Measurements from ENCODE around the gene CXorf58.
"Not testable (repeated sequence)": the region's sequence is repeated elsewhere in the genome, so short reads cannot be mapped to it uniquely, and the experiment has no call there.

CXorf58 gene, protein sequence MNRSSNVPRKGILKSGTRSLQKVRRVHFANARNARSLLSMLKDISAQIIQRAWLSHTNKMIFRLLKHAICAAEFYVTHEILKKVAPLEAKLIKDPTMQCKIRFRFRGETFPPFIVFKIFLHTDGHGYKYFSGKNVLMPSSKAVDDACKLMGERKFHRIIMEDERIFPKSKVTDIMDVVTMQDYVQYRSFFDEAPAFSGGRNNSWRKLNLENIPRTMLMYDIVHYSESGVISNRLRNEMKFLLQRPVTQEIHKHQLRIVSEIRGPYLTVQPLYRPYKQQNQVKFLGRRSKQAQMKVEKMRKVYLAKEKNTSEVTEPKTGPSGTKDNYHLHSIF
- 0.04 to 0.15 reads per million in 2 donors for total RNA-seq

DNA sequence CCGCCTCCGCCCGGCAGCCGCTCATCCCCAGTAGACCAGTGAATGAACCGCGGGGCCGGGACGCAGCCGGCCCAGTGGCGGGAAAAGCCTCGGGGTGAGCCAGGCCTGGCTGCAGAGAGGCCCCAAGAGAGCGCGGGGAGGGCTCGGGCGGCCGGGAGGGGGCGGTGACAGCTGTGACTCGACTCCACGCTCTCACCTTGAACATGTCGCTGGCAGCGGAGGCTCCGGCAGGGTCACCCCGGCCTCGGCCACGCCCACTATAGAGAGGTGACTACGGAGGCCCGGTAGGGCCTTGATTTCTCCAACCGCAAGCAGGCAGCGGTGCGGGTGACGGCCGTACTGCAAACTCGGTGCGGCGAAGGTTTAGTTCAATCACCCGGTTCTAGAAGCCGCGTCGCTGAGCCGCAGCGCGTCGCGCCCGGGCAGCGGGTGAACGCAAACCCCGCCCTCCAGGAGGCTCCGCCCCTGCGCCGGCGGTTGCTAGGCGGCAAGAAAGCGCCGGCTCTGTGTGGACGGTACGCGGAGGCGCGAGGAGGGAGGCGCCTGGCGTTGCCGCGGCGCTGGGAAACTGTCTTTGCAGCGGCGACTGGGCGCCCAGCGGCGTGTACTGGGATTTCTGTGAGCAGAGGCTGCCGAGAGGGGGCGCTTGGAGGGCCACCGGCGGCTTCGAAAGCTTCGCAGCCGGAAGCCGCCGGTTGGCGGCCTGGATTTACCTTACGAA lies at the start of gene CXorf58, which contains the start of gene APOO:
TSS of gene CXorf58 (plus strand) at position 509 of the 721 bp plus-strand sequence. CDS start 2,297 bp downstream, outside the sequence.
TSS of gene APOO (minus strand) at position 441 of the 721 bp plus-strand sequence. CDS start at position 205, 236 bp downstream.
- DNase-seq = peak; percentile 85

DNA sequence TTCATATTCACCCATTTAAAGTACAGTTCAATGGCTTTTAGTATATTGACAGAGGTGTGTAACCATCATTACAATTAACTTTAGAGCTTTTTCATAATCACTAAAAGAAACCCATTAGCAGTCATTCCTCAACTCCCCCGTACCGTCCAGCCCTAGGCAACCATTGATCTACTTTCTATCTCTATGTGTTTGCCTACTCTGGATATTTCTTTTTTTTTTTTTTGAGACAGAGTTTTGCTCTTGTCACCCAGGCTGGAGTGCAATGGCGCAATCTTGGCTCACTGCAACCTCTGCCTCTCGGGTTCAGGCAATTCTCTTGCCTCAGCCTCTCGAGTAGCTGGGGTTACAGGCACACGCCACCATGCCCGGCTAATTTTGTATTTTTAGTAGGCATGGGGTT lies 48.6 kb upstream of the CXorf58 start:
- DNase-seq = not testable (repeated sequence)

DNA sequence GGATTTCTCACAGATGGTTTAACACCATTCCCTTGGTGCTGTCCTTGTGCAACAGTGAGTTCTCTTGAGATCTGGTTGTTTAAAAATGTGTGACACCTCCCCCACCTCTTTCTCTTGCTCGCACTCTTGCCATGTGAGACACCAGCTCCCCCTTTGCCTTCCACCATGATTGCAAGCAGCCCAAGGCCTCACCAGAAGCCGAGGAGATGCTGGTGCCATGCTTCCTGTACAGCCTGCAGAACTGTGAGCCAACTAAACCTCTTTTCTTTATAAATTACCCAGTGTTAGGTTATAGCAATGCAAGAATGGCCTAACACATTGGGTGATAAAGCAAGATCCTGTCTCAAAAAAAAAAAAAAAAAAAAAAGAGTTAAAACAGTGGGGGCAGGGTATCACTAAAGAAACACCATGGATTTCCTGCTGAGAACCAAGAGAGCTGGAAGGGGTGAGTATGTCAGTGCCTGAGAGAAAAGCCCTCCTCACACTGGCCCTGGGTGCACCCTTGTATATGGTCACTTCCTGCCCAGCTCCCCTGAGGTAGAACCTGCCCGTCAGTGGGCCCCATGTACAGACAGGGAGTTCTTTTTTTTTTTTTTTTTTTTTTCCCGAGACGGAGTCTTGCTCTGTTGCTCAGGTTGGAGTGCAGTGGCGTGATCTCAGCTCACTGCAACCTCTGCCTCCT lies 46.5 kb upstream of the CXorf58 start:
- no peak for DNase-seq

DNA sequence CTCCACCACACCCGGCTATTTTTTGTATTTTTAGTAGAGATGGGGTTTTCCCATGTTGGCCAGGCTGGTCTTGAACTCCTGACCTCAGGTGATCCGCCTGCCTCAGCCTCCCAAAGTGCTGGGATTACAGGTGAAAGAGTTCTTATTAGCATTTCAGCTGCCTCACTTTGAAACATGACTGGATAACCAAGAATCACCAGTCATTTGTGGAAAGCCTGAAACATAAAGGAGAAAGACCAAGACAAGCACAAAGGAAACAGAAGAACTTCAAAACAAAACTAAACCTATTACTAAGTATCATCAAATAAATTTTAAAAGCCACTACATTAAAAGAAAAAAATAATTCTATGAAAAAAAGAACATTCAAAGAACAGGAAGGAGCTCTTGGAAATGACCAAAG lies 45.9 kb upstream of the CXorf58 start:
- DNase-seq = not testable (repeated sequence)

GRCh38 chrX:23864742-23865326 lies 43.0 kb upstream of the CXorf58 start:
- DNase-seq = no peak

DNA sequence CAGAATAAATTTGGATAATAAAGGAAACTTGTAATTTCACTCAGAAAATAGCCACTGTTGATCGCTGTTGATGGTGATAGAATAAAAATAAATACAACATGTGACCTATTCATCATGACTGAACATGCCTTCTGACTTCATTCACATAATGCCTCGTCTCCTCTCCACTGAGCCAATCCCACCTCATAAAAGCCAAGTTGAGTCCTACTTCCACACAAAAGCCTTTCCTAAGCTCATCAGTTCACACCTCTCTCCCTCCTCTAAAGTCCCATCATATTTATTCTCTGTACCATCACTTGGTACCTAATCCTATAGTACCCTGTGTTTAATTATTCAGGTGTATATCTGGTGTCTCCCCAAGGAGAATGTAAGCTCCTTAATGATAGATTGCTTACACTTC lies 37.8 kb upstream of the CXorf58 start:
- no peak for DNase-seq

GRCh38 chrX:23871905-23872546 lies 35.8 kb upstream of the CXorf58 start:
- no peak for DNase-seq

- DNase-seq = no peak
Observed at GRCh38 chrX:23879380-23880090, 28.3 kb upstream of the CXorf58 start.

DNA sequence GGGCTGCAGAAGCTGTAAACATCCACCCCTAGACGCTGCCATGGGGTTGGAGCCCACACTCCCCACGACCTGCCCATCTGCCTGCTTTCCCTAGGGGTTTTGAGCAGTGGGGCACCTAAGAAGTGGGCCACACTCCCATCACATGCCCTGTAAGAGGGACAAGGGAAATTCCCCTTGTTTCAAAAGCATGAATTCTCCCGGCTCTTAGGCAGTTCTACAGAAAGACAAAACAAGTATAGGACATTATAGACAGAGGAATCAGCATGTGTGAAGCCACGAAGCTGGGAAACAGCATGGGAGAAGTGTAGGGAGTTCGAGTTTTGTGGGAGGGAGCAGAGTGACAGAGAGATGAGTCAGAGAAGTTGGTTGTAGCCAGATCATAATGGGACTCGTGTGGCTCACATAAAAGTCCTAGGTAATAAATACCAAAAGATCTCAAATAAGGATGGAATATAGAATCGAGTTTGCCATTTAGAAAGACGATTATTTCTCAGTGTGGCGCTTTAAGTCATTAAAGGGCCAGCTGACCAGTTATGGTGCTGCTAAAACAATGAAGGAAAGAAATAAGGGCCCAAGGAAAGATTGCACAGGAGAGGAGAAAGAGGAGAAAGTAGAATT lies 24.0 kb upstream of the CXorf58 start:
- DNase-seq = no peak

DNA sequence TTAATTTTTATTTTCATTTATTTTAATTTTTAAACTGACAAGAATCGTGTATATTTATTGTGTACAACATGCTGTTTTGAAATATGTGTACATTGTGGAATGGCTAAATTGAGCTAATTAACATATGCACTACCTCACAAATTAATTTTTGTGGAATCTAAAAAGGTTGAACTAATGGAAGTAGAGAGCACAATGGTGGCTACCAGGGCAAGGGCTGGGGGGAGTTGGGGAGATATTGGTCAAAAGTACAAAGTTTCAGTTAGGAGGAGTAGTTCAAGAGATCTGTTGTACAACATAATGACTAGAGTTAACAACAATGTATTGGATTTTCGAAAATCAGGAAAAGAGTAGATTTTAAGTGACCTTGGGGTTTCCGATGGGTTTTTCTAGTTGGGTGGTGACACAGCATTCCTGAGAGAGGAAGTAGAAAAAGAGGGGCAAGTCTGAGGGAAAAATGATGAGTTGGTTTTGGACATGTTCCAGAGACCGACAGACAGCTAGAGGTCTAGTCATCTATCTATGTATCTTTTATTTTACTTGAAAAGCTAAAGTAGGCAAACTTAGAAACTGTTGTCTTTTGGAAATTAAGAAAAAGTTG lies 23.3 kb upstream of the CXorf58 start:
- no peak for DNase-seq

DNA sequence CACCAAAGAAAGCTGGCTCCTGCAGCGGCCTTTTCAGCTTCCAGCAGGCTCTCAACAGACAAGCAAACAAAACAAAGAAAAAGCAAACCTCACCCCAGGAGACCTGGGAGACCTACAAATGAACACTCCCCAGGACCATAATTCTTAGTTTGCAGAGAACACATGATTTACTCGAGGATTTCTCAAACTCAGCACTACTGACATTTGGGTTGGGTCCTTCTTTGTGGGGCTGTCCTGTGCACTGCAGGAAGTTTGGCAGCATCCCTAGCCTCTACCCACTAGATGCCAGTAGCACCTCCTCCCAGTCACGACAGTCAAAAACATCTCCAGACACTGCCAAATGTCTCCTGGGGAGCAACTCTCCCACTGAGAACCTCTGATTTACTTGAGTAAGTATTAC lies 22.0 kb upstream of the CXorf58 start:
- DNase-seq = no peak

- DNase-seq = no peak
Observed at GRCh38 chrX:23887451-23887850, 20.4 kb upstream of the CXorf58 start.

- no peak for DNase-seq
Observed at GRCh38 chrX:23887918-23888317, 19.9 kb upstream of the CXorf58 start.

DNA sequence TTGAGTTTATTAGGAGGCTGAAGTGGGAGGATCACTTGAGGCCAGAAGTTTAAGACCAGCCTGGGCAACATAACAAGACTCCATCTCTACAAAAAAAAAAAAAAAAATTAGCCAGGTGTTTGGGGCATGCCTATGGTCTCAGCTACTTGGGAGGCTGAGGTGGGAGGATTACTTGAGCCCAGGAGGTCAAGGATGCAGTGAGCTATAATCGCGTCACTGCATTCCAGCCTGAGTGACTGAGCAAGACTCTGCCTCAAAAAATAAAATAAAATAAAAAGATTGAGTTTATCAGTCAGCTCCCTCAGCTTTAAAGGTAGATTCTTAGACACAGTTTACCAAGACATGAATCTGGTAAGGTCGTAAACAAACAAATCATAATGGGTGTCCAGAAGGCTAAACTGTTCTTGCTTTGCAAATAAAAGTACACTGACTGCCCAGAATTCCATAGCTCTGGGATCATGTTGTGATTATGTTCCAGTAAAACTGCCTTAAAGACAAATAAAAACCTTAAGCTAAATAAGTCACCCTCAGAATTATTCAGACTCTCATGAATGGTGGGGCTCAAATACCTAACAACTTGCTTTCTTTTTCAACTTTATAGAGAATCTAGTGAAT lies 18.8 kb upstream of the CXorf58 start:
- DNase-seq = no peak

- DNase-seq = no peak
Observed at GRCh38 chrX:23890933-23891332, 16.9 kb upstream of the CXorf58 start.

DNA sequence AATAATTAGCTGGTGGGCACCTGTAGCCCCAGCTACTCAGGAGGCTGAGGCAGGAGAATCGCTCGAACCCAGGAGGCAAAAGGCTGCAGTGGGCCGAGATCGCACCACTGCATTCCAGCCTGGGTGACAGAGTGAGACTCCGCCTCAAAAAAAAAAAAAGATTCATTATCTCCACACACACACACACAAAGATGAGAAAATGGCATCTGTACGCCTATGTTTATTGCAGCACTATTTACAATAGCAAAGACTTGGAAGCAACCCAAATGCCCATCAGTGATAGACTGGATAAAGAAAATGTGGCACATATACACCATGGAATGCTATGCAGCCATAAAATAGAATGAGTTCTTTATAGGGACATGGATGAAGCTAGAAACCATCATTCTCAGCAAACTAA lies 12.8 kb upstream of the CXorf58 start:
- not testable (repeated sequence) for DNase-seq

DNA sequence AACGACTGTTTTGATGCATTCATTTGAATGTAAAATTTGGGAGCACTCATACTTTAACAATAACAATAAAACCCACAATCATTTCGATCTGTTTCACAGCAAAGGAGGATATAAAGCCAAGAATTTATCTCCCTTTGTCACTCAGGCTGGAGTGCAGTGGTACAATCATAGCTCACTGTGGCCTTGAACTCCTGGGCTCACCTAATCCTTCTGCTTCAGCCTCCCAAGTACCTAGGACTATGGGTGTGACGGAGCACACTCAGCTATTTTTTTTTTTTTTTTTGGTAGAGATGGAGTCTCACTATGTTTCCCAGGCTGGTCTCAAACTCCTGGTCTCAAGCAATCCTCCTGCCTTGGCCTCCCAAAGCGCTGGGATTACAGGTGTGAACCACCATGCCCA lies 11.3 kb upstream of the CXorf58 start:
- not testable (repeated sequence) for DNase-seq

DNA sequence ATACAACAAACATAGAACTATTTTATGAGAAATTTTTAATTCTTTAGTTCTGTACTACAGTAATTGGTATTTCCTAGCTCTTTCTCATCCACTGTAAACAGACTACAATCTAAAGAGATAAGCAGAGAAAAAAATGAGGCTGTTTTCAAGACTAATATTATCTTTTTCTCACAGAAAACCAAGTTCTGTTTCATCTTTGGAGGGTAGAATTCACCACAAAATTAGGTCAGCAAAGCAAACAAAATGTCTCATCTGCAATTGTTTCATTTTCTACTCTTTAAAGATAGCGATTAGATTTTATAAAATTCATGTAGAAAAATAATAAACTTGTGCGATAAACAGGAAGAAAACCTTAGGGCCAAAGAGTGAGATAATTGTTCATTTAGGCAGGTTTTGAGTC lies 10.8 kb upstream of the CXorf58 start:
- DNase-seq = no peak

DNA sequence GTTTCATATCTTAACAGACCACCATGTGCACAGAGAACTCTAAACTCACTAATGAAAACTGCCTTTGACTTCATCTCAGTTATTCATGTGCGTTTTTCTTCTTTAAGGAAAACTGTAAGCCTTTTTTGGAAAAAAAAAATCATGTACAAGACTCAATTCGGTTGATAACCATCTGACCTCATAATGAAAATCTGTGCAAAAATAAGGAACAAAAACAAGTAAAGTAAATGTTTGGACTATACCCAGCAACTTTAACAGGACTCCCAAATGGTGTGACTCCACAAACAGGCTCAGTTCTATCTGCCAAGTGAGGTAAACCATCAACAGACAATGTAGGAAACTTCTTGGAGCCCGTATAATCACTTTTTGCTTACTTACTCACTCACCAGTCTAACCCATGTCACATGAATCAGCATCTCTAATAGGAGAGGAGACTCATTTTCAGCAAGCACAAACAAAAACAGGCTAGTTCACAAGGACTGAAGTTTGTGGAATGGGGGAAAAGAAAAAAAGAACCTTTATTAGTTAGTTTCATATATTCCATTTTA lies 9.3 kb upstream of the CXorf58 start:
- no peak for DNase-seq

DNA sequence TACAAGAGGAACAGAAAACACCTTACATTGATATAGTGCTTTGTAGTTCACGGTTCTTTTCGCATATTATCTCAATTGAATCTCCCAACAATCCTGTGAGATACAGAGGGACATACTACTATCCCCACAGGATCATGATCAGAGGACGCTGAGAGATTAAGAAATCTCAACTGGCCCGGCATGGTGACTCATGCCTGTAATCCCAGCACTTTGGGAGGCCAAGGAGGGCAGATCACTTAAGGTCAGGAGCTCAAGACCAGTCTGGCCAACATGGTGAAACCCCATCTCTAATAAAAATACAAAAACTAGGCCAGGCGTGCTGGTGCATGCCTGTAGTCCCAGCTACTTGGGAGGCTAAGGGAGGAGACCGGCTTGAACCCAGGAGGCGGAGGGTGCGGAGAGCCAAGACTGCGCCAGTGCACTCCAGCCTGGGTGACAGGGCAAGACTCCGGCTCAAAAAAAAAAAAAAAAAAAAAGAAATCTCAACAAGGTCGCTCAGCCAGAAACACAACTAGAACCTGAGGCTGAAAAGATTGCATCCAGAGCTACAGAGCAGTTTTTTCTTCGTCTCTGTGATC lies 7.5 kb upstream of the CXorf58 start:
- no peak for DNase-seq
